Measurements from ENCODE around the gene CCDC127. TPM values are rescaled to one million over a fixed set of nuclear protein-coding genes. Genes with fewer than 3 reads are reported as not detected.

The CCDC127 gene
- total RNA-seq, 4 donors from 2014 or later: 0.97 to 4.2 (median 1.9) TPM

- no peaks in the 10 kb centered on the region for H3K36me3 ChIP-seq
- no peak overlapping the region for H3K4me3 ChIP-seq
- H3K4me1 ChIP-seq: peaks cover 0 to 10% (median 0%) of the 10 kb centered on the region in 3 donors
- no peak for TF ChIP-seq POLR2A (IDR thresholded peaks at IDR 0.05)
- TF ChIP-seq, protein P1, sequence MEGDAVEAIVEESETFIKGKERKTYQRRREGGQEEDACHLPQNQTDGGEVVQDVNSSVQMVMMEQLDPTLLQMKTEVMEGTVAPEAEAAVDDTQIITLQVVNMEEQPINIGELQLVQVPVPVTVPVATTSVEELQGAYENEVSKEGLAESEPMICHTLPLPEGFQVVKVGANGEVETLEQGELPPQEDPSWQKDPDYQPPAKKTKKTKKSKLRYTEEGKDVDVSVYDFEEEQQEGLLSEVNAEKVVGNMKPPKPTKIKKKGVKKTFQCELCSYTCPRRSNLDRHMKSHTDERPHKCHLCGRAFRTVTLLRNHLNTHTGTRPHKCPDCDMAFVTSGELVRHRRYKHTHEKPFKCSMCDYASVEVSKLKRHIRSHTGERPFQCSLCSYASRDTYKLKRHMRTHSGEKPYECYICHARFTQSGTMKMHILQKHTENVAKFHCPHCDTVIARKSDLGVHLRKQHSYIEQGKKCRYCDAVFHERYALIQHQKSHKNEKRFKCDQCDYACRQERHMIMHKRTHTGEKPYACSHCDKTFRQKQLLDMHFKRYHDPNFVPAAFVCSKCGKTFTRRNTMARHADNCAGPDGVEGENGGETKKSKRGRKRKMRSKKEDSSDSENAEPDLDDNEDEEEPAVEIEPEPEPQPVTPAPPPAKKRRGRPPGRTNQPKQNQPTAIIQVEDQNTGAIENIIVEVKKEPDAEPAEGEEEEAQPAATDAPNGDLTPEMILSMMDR (IDR thresholded peaks at IDR 0.05): no peak
- peaks cover 0 to 4% (median 0%) of the 10 kb centered on the region in 4 donors for H3K27me3 ChIP-seq
- WGBS, 2 donors: 88 to 96% methylated on average over 6 of the region's 6 CpGs
- no peak overlapping the region for H3K27ac ChIP-seq
- intact Hi-C loops (cut with DNase I): no loop called here
- no peak for DNase-seq
- H3K9me3 ChIP-seq: peaks cover 0 to 20% (median 17%) of the 10 kb centered on the region in 3 donors
Measured at GRCh38 chr5:152077-152476, 65.9 kb downstream of the CCDC127 start.

DNA sequence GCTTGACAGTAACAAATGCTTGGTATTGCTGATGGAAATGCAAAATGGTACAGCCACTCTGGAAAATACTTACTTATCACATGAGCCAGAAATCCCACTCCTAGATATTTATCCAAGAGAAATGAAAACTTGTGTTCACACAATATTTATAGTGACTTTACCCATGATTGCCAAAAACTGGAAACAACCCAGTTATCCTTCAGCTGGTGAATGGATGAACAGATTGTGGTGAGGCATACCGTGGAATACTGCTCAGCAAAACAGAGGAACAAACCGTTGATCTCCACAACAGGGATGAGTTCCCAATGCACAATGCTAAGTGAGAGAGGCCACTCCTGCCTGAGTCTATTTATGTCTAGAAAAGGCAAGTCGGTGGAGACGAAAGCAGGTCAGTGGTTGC is 67.2 kb downstream of the CCDC127 start:
- intact Hi-C loops (cut with DNase I): no loop called here
- 77 to 84% methylated on average over 4 of the region's 4 CpGs for WGBS, 2 donors
- TF ChIP-seq, protein P1 (IDR thresholded peaks at IDR 0.05): no peak
- no peak for TF ChIP-seq POLR2A (IDR thresholded peaks at IDR 0.05)

GRCh38 chr5:149745-150485 is 68.0 kb downstream of the CCDC127 start:
- WGBS, 2 donors: 40 to 42% methylated on average over 6 of the region's 6 CpGs
- H3K27ac ChIP-seq: no peak overlapping the region
- H3K9me3 ChIP-seq: peaks cover 0 to 29% (median 21%) of the 10 kb centered on the region in 3 donors
- no peak for TF ChIP-seq POLR2A (IDR thresholded peaks at IDR 0.05)
- TF ChIP-seq, protein P1 (IDR thresholded peaks at IDR 0.05): no peak
- no peak for DNase-seq
- no peaks in the 10 kb centered on the region for H3K36me3 ChIP-seq
- H3K4me3 ChIP-seq: no peak overlapping the region
- peaks cover 0 to 11% (median 0%) of the 10 kb centered on the region in 4 donors for H3K27me3 ChIP-seq
- intact Hi-C loops (cut with DNase I): no loop called here
- peaks cover 0 to 10% (median 0%) of the 10 kb centered on the region in 3 donors for H3K4me1 ChIP-seq

More for the DNA sequence above, 67.2 kb downstream of the CCDC127 start:
- H3K4me3 ChIP-seq: no peak overlapping the region
- peaks cover 0 to 5% (median 0%) of the 10 kb centered on the region in 4 donors for H3K27me3 ChIP-seq
- H3K9me3 ChIP-seq: peaks cover 0 to 29% (median 21%) of the 10 kb centered on the region in 3 donors
- H3K4me1 ChIP-seq: peaks cover 0 to 10% (median 0%) of the 10 kb centered on the region in 3 donors
- no peak for DNase-seq
- no peak overlapping the region for H3K27ac ChIP-seq
- H3K36me3 ChIP-seq: no peaks in the 10 kb centered on the region

GRCh38 chr5:147751-148150 is 70.2 kb downstream of the CCDC127 start:
- Histone ChIP-seq H3K4me3 (no peak overlapping the region), H3K9me3 (peaks cover 0 to 29% (median 21%) of the 10 kb centered on the region in 3 donors), H3K36me3 (no peaks in the 10 kb centered on the region), H3K27ac (no peak overlapping the region), H3K27me3 (peaks cover 0 to 21% (median 0%) of the 10 kb centered on the region in 4 donors), H3K4me1 (peaks cover 0 to 10% (median 0%) of the 10 kb centered on the region in 3 donors)
- no peak for TF ChIP-seq POLR2A (IDR thresholded peaks at IDR 0.05)
- TF ChIP-seq, protein P1 (IDR thresholded peaks at IDR 0.05): no peak
- no peak for DNase-seq
- intact Hi-C loops (cut with DNase I): no loop called here
- WGBS, 2 donors: 82 to 95% methylated on average over 1 of the region's 1 CpG

Other genes starting within 250 kb of the CCDC127 start
- gene PLEKHG4B, start 126.0 kb downstream of the CCDC127 start, total RNA-seq: 1 to 10 TPM in 1 of 4 donors, under 1 TPM in 3; 0.12 to 1.2 (median 0.21) TPM
- not detected for gene LRRC14B, start 26.7 kb downstream of the CCDC127 start, total RNA-seq
- 10 to 100 TPM; 45.7 to 71.5 (median 54.9) TPM for gene SDHA, start 167 bp upstream of the CCDC127 start, total RNA-seq
- gene PDCD6, start 53.5 kb upstream of the CCDC127 start, total RNA-seq: 100 to 1,000 TPM in 3 of 4 donors, 10 to 100 TPM in 1; 97.8 to 129 (median 114) TPM
- 1 to 10 TPM in 3 of 4 donors, under 1 TPM in 1; 0.66 to 1.5 (median 1.1) TPM for gene AHRR, start 103.6 kb upstream of the CCDC127 start, total RNA-seq
- gene EXOC3, start 225.0 kb upstream of the CCDC127 start, total RNA-seq: 10 to 100 TPM; 39.1 to 54.6 (median 42.8) TPM